ENCODE data around the gene SERTAD3. TPM values are rescaled to one million over a fixed set of nuclear protein-coding genes. Genes with fewer than 3 reads are reported as not detected.

The SERTAD3 gene
- total and polyA plus RNA-seq, 2 of the 4 experiments (the other 2 are of a cell fraction), result 20.5 to 23.3 TPM

GRCh38 chr19:40453151-40453735 lies 9.1 kb upstream of the SERTAD3 start:
- Histone ChIP-seq H3K79me1 (ENCODE audit: low read depth in 1 of 2, low read length in 2 of 2) (no peaks in the 10 kb centered on the region), H3K27me3 (ENCODE audit: control insufficient read depth, insufficient read depth, low read length) (no peaks in the 10 kb centered on the region), H2BK15ac (ENCODE audit: low read depth, low read length) (no peak overlapping the region), H2AK9ac (replicated peaks; ENCODE audit: low read depth, low read length, poor library complexity) (no peak overlapping the region), H4K5ac (ENCODE audit: low read depth, low read length) (no peak overlapping the region), H3K36me3 (ENCODE audit: control insufficient read depth, insufficient read depth, low read length) (peaks cover 4% of the 10 kb centered on the region; the same call in 1 of the 2 replicates), H3K4ac (ENCODE audit: low read depth, low read length) (no peak overlapping the region), H4K91ac (ENCODE audit: insufficient read depth, low read depth, low read length) (no peak overlapping the region), H3K18ac (ENCODE audit: low read depth, low read length) (no peak overlapping the region), H2AK5ac (ENCODE audit: low read depth, low read length) (0 out of 2 replicates have a peak overlapping the region, but pooled peaks have one; percentile 16), H3K9ac (ENCODE audit: low read depth, low read length) (no peak overlapping the region), H2BK120ac (ENCODE audit: low read depth, low read length) (no peak overlapping the region), H3K23ac (ENCODE audit: low read depth, low read length) (no peak overlapping the region), H4K8ac (ENCODE audit: low read depth in 2 of 2, low read length in 2 of 2) (no peak overlapping the region), H3K9me3 (ENCODE audit: control insufficient read depth, insufficient read depth, low read length) (no peaks in the 10 kb centered on the region), H3K27ac (ENCODE audit: insufficient read depth, low read length) (no peak overlapping the region), H3K14ac (replicated peaks; ENCODE audit: low read depth, low read length) (no peak overlapping the region), H2BK20ac (ENCODE audit: low read depth, low read length) (0 out of 2 replicates have a peak overlapping the region, but pooled peaks have one; percentile 24), H3K56ac (ENCODE audit: extremely low read depth, insufficient read depth, low read length) (no peak overlapping the region), H3K4me3 (ENCODE audit: insufficient read depth, low read depth, low read length) (no peak overlapping the region), H2AFZ (replicated peaks; ENCODE audit: low read length, poor library complexity) (no peak overlapping the region), H3K9me1 (ENCODE audit: insufficient read depth, low read length) (peaks cover 3% of the 10 kb centered on the region; the same call in 1 of the 2 replicates), H3K4me1 (ENCODE audit: control insufficient read depth, insufficient read depth, low read length) (no peaks in the 10 kb centered on the region; the same call in 1 of the 2 replicates), H2BK5ac (ENCODE audit: low read depth, low read length, poor library complexity, severe bottlenecking) (no peak overlapping the region), H3K4me2 (ENCODE audit: low read depth, low read length) (no peak overlapping the region), H4K20me1 (ENCODE audit: insufficient read depth, low read length) (no peaks in the 10 kb centered on the region)
- intact Hi-C loops (cut with micrococcal nuclease), result no loop called here
- dilution Hi-C loops (cut with HindIII; ENCODE audit: low sequenced_read_pairs, unreplicated experiment), result no loop called here
- BruUV-seq (replicated peaks), result no TSS peak
- TF ChIP-seq RCOR1 (IDR thresholded peaks at IDR 0.05; ENCODE audit: insufficient replicate concordance, low read length) (no peak), POLR2A (IDR thresholded peaks at IDR 0.05; ENCODE audit: low read depth, low read length) (no peak), RAD21 (IDR thresholded peaks at IDR 0.05; ENCODE audit: low read length) (no peak), RFX5 (IDR thresholded peaks at IDR 0.05; ENCODE audit: low read depth, low read length) (no peak), ELK1 (IDR thresholded peaks at IDR 0.05; ENCODE audit: borderline replicate concordance, low read depth, low read length) (no peak), USF2 (IDR thresholded peaks at IDR 0.05; ENCODE audit: low read depth, low read length) (no peak), MAZ (IDR thresholded peaks at IDR 0.05; ENCODE audit: borderline replicate concordance, low read depth, low read length) (no peak), NFE2L2 (IDR thresholded peaks at IDR 0.05; ENCODE audit: low read depth, low read length) (no peak), MAFK (IDR thresholded peaks at IDR 0.05; ENCODE audit: low read depth, low read length) (no peak), CHD1 (IDR thresholded peaks at IDR 0.05; ENCODE audit: low read depth, low read length) (no peak), CEBPB (IDR thresholded peaks at IDR 0.05; ENCODE audit: low read depth, low read length) (no peak), SMC3 (IDR thresholded peaks at IDR 0.05; ENCODE audit: low read depth, low read length) (no peak), BHLHE40 (IDR thresholded peaks at IDR 0.05; ENCODE audit: low read depth, low read length) (no peak), MXI1 (IDR thresholded peaks at IDR 0.05; ENCODE audit: borderline replicate concordance, low read depth, low read length) (no peak), FOS (IDR thresholded peaks at IDR 0.05; ENCODE audit: low read depth, low read length) (no peak)
- TF ChIP-seq, protein P1, sequence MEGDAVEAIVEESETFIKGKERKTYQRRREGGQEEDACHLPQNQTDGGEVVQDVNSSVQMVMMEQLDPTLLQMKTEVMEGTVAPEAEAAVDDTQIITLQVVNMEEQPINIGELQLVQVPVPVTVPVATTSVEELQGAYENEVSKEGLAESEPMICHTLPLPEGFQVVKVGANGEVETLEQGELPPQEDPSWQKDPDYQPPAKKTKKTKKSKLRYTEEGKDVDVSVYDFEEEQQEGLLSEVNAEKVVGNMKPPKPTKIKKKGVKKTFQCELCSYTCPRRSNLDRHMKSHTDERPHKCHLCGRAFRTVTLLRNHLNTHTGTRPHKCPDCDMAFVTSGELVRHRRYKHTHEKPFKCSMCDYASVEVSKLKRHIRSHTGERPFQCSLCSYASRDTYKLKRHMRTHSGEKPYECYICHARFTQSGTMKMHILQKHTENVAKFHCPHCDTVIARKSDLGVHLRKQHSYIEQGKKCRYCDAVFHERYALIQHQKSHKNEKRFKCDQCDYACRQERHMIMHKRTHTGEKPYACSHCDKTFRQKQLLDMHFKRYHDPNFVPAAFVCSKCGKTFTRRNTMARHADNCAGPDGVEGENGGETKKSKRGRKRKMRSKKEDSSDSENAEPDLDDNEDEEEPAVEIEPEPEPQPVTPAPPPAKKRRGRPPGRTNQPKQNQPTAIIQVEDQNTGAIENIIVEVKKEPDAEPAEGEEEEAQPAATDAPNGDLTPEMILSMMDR (conservative IDR thresholded peaks at IDR 0.05; ENCODE audit: low read depth, low read length), result no peak
- WGBS, 2 experiments (ENCODE audit: extremely low coverage in 2 of 2, insufficient read length in 1 of 2), result 100% methylated on average over 2 of the region's 5 CpGs; no CpG with 5 or more reads in 1 of the 2 experiments
- DNase-seq, result no peak
- CTCF ChIA-PET, result interaction anchor here (2.9 kb wide), 1 partner anchor 11 kb away, joined by 10 read pairs; no protein-coding TSS in a partner anchor
- in situ Hi-C loops (cut with MboI; ENCODE audit: low sequenced_read_pairs), result no loop called here
- POLR2A ChIA-PET (ENCODE audit: unreplicated experiment), result no interaction called here
- no peak; the same call in 1 of the 2 replicates for ATAC-seq (ENCODE audit: low read depth)

Data from IMR-90 (cell line).